Body of pancreas (tissue), 4 donors: Measurements from ENCODE around the gene SOX6. TPM values are rescaled to one million over a fixed set of nuclear protein-coding genes. Genes with fewer than 3 reads are reported as not detected.

Source experiments
- ATAC-seq: fragments of 150-250 bp; one replicate; pipeline ENCODE4 v1.9.1; 2016
- DNase-seq, 4 donors: peaks; one replicate each; pipeline ENCODE4 v3.0.0-alpha.2; 2019
- H3K27ac ChIP-seq, 4 donors: fragments of 200-600 bp; sonication (generic); 1 replicate in 3 of 4; 2 replicates in 1 of 4; pipeline versions ENCODE4 v1.5.1 to v1.6.1; 2016 to 2019; ENCODE audit warnings: mild to moderate bottlenecking in 1 of 4, mixed read lengths in 1 of 4, moderate library complexity in 1 of 4
- H3K27me3 ChIP-seq, 2 donors: fragments of 200-600 bp; sonication (generic); one replicate each; pipeline ENCODE4 v1.6.0; 2016; ENCODE audit warnings: mild to moderate bottlenecking in 1 of 2
- H3K36me3 ChIP-seq, 2 donors: fragments of 200-600 bp; sonication (generic); replicated peaks in 1 of 2; 2 replicates each; pipeline ENCODE4 v1.5.1; 2016; ENCODE audit warnings: low read depth in 2 of 2; ENCODE audit not compliant: insufficient read depth in 1 of 2
- H3K4me1 ChIP-seq: fragments of 200-600 bp; sonication (generic); one replicate; pipeline ENCODE4 v1.6.0; 2016
- H3K4me3 ChIP-seq, 2 donors: fragments of 200-600 bp; sonication (generic); 1 replicate in 1 of 2; 2 replicates in 1 of 2; pipeline ENCODE4 v1.5.1; 2016 to 2019
- H3K9me3 ChIP-seq, 3 donors: fragments of 200-600 bp; sonication (generic); 1 replicate in 2 of 3; 2 replicates in 1 of 3; pipeline ENCODE4 v1.5.1; 2016
- CTCF ChIP-seq, 7 experiments: fragments of 450-650 bp in 4 of 7; fragments of 200-600 bp in 3 of 7; sonication (generic) in 3 of 7; IDR thresholded peaks; one replicate each; pipeline ENCODE4 v1.5.1; 2016 to 2019; ENCODE audit warnings: antibody characterized with exemption in 7 of 7
- POLR2A ChIP-seq, 3 donors: fragments of 450-650 bp; IDR thresholded peaks; one replicate each; pipeline ENCODE4 v1.6.1; 2016; ENCODE audit warnings: antibody characterized with exemption in 3 of 3, mild to moderate bottlenecking in 2 of 3
- WGBS, 2 donors: methylation state at CpG; one replicate each; pipeline ENCODE4 v1.1.5; 2017; 5-methylcytosine and 5-hydroxymethylcytosine counted together
- intact Hi-C: fragments of 100-400 bp; cut with DNase I; formaldehyde crosslinking; loops from one replicate; pipeline ENCODE4 v1.15.1; 2023
- total RNA-seq, 2 donors: library from RNA; depleted of rRNA; stranded (reverse); fragments of >200 nt; gene quantifications; one replicate each; pipeline ENCODE4 v1.1.0, GENCODE V29; 2016

SOX6 gene
- total RNA-seq, 2 donors from 2014 or later, result 21.4 to 23.6 TPM

GRCh38 chr11:16276251-16276650, 80.1 kb downstream of the SOX6 start:
- DNase-seq, result no peak
- WGBS, 2 donors, result 89 to 96% methylated on average over 2 of the region's 2 CpGs
- intact Hi-C loops, result no loop called here

GRCh38 chr11:16271258-16271657, 85.1 kb downstream of the SOX6 start:
- 80 to 88% methylated on average over 1 of the region's 1 CpG for WGBS, 2 donors
- no peaks in the 10 kb centered on the region for H3K27me3 ChIP-seq
- no peak overlapping the region for H3K27ac ChIP-seq
- H3K36me3 ChIP-seq, result no peaks in the 10 kb centered on the region
- intact Hi-C loops, result no loop called here
- TF ChIP-seq CTCF (IDR thresholded peaks at IDR 0.05), result no peak
- no peaks in the 10 kb centered on the region for H3K9me3 ChIP-seq
- H3K4me3 ChIP-seq, result no peak overlapping the region
- no peaks in the 10 kb centered on the region for H3K4me1 ChIP-seq
- DNase-seq (no peak), ATAC-seq (no peak)

More at GRCh38 chr11:16276251-16276650, 80.1 kb downstream of the SOX6 start:
- no peak overlapping the region for H3K4me3 ChIP-seq
- TF ChIP-seq POLR2A (IDR thresholded peaks at IDR 0.05) (no peak), CTCF (IDR thresholded peaks at IDR 0.05) (no peak)
- H3K9me3 ChIP-seq, result no peaks in the 10 kb centered on the region
- no peaks in the 10 kb centered on the region for H3K36me3 ChIP-seq
- no peaks in the 10 kb centered on the region for H3K4me1 ChIP-seq
- H3K27me3 ChIP-seq, result no peaks in the 10 kb centered on the region
- no peak for ATAC-seq
- no peak overlapping the region for H3K27ac ChIP-seq

GRCh38 chr11:16266021-16266420, 90.3 kb downstream of the SOX6 start:
- no peak overlapping the region for H3K4me3 ChIP-seq
- ATAC-seq (no peak), DNase-seq (no peak)
- TF ChIP-seq POLR2A (IDR thresholded peaks at IDR 0.05), result no peak
- TF ChIP-seq CTCF (IDR thresholded peaks at IDR 0.05), result no peak
- H3K27me3 ChIP-seq, result no peaks in the 10 kb centered on the region
- peaks cover 7% of the 10 kb centered on the region for H3K4me1 ChIP-seq
- no peak overlapping the region for H3K27ac ChIP-seq
- H3K9me3 ChIP-seq, result no peaks in the 10 kb centered on the region
- H3K36me3 ChIP-seq, result no peaks in the 10 kb centered on the region
- intact Hi-C loops, result no loop called here

- H3K27ac ChIP-seq, result no peak overlapping the region
- peaks cover 7% of the 10 kb centered on the region for H3K4me1 ChIP-seq
- no peak overlapping the region for H3K4me3 ChIP-seq
- H3K27me3 ChIP-seq, result no peaks in the 10 kb centered on the region
- WGBS, 2 donors, result 84 to 85% methylated on average over 3 of the region's 3 CpGs
- DNase-seq, result no peak
- H3K36me3 ChIP-seq, result no peaks in the 10 kb centered on the region
- no peak for ATAC-seq
- intact Hi-C loops, result no loop called here
- no peaks in the 10 kb centered on the region for H3K9me3 ChIP-seq
- TF ChIP-seq POLR2A (IDR thresholded peaks at IDR 0.05) (no peak), CTCF (IDR thresholded peaks at IDR 0.05) (no peak)
Observed at GRCh38 chr11:16265022-16265421, 91.3 kb downstream of the SOX6 start.

- ATAC-seq (no peak), DNase-seq (no peak)
- H3K36me3 ChIP-seq, result no peaks in the 10 kb centered on the region
- H3K4me3 ChIP-seq, result no peak overlapping the region
- H3K9me3 ChIP-seq, result no peaks in the 10 kb centered on the region
- intact Hi-C loops, result no loop called here
- no peaks in the 10 kb centered on the region for H3K27me3 ChIP-seq
- no peak overlapping the region for H3K27ac ChIP-seq
- H3K4me1 ChIP-seq, result peaks cover 7% of the 10 kb centered on the region
- TF ChIP-seq CTCF (IDR thresholded peaks at IDR 0.05) (no peak), POLR2A (IDR thresholded peaks at IDR 0.05) (no peak)
Observed at GRCh38 chr11:16262645-16262955, 93.7 kb downstream of the SOX6 start.
